ENCODE measurements around the gene FAR2.

DNA sequence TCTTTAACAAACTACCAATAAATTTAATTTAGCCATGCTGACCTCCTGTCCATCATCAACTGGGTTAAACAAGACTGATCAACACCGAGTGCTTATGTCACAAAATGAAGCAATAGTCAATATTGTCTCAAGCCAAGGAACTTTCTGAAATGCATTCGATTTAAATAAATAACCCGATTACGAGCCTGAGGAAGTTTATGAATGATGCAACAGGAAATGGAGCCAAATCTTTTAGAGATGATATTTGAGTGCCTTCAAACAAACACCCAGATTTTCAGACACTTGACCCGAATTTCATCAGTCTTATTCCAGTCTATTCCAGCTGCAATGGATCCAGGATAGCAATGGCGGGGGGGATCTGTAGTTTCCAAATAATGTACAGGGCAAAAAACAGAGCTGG, 27.9 kb downstream of the FAR2 start:
- TF ChIP-seq, protein P1, sequence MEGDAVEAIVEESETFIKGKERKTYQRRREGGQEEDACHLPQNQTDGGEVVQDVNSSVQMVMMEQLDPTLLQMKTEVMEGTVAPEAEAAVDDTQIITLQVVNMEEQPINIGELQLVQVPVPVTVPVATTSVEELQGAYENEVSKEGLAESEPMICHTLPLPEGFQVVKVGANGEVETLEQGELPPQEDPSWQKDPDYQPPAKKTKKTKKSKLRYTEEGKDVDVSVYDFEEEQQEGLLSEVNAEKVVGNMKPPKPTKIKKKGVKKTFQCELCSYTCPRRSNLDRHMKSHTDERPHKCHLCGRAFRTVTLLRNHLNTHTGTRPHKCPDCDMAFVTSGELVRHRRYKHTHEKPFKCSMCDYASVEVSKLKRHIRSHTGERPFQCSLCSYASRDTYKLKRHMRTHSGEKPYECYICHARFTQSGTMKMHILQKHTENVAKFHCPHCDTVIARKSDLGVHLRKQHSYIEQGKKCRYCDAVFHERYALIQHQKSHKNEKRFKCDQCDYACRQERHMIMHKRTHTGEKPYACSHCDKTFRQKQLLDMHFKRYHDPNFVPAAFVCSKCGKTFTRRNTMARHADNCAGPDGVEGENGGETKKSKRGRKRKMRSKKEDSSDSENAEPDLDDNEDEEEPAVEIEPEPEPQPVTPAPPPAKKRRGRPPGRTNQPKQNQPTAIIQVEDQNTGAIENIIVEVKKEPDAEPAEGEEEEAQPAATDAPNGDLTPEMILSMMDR (optimal IDR thresholded peaks at IDR 0.05 in 1 of 3, IDR thresholded peaks at IDR 0.05 in 1 of 3, conservative IDR thresholded peaks at IDR 0.05 in 1 of 3; ENCODE audit: extremely low read depth in 1 of 3, insufficient read depth in 2 of 3, low read length in 3 of 3), result no peak
- no peak for TF ChIP-seq EZH2 (IDR thresholded peaks at IDR 0.05; ENCODE audit: low read length)

All from keratinocyte (primary cell).